Umbilical cord (tissue), 2 donors: ENCODE results near the gene CEP70. TPM values are rescaled to one million over a fixed set of nuclear protein-coding genes. Genes with fewer than 3 reads are reported as not detected.
"Not testable (repeated sequence)": the region's sequence is repeated elsewhere in the genome, so short reads cannot be mapped to it uniquely, and the experiment has no call there.

Experiments used
- DNase-seq: peaks from one replicate; pipeline ENCODE4 v3.0.0-alpha.2; 2015; ENCODE audit warnings: low spot score
- total RNA-seq: library from RNA; depleted of rRNA; stranded (reverse); fragments of >200 nt; gene quantifications from one replicate; pipeline ENCODE4 v1.2.3, GENCODE V29; 2014; ENCODE audit warnings: low replicate concordance; ENCODE audit not compliant: insufficient read depth

Gene CEP70
- total RNA-seq, 1 donor from 2014 or later = 59.2 TPM

DNA sequence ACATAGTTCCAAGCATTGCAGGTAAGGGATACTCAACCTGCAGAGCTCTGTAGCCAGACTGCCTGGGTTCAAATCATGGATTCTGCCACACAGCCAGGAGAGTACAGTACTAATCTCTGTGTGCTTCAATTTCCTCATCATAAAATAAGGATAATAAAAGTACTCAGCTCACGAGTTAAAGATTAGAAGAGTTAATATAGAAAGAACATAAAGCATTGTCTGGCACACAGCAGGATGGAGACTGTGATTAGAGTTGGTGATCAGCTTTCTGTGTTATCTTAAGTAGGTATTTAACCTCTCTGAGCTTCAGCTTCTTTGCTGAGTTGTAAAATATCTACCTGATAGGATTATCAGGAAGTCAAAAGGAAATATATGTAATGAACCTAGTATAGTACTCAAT lies 2.7 kb downstream of the CEP70 start:
- no peak for DNase-seq

DNA sequence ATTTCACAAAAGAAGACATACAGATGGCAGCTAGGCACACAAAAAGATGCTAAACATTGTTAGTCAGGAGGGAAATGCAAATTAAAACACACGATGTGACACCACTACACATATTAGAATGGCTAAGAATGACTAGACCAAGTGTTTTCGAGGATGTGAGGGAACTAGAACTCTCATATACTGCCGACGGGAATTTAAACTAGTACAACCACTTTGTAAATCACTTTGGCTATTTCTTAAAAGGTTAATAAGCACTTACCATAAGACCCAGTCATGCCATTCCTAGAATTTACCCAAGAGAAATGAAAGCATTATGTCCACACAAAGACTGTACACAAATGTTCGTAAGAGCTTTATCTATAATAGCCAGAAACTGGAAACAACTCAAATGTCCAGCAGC lies 5.6 kb downstream of the CEP70 start:
- DNase-seq = no peak

DNA sequence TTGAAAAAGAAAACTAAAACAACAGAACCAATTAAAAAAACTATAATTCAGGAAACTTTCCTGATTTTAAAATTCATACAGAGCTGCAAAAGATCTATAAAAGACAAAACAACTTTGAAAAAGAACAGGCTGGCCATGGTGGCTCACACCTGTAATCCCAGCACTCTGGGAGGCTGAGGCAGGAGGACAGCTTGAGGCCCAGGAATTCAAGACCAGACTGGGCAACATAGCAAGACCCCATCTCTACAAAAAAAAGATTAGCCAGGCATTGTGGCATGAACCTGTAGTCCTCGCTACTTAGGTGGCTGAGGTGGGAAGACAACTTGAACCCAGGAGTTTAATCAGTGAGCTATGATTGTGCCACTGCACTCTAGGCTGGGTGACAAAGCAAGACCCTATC lies 6.7 kb downstream of the CEP70 start:
- DNase-seq = no peak

DNA sequence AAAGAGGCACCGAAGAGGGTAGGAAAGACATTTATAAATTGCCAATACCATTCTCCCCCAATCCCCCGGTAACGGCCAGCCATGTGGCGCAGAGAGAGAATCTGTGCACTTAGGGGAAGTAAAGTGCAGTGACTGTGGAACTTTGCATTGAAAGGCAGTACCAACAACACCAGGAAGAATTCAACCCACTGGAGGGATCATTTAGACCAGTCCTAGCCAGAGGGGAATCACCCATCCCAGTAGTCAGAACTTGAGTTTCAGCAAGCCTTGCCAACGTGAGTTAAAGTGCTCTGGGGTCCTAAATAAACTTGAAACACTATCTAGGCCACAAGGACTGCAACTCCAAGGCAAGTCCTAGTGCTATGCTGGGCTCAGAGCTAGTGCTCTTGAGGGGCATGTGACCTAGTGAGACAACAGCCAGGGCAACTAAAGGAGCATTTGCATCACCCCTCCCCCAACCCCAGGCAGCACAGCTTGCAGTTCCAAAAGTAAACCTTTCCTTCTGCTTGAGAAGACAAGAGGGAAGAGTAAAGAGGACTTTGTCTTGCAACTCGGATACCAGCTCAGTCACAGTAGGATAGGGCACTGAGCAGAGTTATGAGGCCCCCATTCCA lies 15.0 kb downstream of the CEP70 start:
- DNase-seq = no peak

DNA sequence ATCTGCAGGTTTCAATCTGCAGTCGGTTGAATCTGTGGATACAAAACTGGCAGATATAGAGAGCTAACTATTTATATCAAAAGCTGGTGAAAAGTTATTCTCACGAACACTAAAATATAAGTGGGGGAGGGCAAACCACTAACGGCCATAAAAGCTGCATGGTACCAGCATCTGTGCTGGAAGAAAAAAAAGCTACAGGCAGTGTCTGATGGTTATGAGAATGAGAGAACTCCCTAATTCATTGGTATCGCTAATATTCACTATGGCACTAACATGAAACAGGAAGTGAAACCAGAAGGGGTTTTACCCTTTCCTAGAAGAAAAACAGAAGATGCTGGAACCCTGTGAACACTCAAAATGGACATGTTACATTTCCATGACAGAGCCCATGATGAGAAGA lies 15.9 kb downstream of the CEP70 start:
- DNase-seq = no peak

DNA sequence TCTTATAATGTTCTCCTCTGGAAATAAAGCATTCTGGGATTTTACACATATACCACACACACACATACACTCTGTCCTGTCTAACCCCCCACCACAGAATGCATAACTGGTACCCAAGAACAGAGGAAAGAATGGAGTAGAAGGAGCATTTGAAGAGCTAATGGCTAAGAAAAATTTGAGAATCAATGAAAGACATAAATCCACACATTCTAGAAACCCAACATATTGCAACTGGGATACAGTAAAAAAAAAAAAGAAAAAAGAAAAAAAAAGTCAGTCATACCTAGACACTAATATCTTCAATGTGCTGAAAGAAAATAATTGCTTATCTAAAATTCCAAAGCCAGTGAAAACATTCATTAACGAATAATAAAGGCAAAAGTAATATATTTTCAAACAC lies 20.9 kb downstream of the CEP70 start:
- DNase-seq = no peak

DNA sequence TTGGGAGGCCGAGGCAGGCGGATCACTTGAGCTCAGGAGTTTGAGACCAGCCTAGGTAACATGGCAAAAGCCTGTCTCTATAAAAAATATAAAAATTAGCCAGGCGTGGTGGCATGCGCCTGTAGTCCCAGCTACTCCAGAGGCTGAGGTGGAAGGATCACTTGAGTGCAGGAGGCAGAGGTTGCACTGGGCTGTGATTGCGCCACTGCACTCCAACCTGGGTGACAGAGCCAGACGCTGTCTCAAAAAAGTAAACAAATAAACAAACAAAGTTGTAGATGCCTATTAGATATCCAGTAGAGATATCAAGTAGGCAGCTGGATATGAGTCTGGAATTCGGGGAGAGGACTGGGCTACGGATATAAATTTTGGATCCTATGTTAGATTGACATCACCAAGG lies 24.4 kb downstream of the CEP70 start:
- not testable (repeated sequence) for DNase-seq

DNA sequence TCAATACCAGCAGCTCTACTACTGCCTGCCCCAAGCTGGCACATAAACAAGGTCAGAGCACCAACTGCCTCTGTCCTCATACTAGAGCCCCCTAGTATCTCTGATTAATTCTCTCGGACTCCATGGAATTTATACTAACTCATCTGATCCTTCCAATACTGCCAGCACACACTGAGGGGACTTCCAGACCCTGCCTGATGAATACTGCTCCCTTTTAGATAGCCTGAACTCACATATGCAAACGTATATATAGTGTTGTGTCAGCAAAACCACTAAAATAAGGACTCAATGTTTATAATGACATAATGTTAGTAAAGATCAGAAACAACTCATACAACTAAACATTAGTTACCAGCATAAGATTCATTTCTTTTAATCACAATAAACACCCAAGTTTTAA lies 25.0 kb downstream of the CEP70 start:
- DNase-seq = no peak

DNA sequence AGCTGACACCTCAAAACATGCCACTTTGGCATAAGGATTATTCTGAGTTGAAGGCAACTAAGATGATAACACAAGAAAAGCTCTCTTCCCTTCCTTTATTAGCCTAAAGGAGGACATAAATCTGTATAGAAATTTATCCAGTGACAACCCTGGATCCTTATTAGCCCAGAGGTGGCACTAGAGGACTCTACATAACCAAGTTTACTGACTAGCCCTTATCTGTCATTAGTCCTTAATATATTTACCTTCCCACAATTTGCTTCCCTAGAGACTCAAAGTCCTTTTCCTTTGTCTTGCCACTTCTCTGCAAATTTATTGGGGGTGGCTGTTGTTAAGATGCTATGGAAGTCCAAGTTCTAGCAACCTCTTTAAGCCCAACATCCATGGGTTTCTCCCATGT lies 26.7 kb downstream of the CEP70 start:
- no peak for DNase-seq

DNA sequence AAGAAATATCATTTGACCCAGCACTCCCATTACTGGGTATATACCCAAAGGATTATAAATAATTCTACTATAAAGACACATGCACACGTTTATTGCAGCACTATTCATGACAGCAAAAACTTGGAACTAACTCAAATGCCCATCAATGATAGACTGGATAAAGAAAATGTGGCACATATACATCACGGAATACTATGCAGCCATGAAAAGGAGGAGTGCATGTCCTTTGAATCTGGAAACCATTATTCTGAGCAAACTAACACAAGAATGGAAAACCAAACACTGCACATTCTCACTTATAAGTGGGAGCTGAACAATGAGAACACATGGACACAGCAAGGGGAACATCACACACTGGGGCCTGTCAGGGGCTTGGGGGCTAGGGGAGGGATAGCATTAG lies 27.8 kb downstream of the CEP70 start:
- DNase-seq = not testable (repeated sequence)

DNA sequence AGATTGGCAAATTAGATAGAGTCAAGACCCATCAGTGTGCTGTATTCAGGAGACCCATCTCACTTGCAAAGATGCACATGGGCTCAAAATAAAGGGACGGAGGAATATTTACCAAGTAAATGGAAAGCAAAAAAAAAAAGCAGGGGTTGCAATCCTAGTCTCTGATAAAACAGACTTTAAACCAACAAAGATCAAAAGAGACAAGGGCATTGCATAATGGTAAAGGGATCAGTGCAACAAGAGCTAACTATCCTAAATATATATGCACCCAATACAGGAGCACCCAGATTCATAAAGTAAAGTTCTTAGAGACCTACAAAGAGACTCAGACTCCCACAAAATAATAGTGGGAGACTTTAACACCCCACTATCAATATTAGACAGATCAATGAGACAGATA lies 31.2 kb downstream of the CEP70 start:
- DNase-seq = not testable (repeated sequence)

DNA sequence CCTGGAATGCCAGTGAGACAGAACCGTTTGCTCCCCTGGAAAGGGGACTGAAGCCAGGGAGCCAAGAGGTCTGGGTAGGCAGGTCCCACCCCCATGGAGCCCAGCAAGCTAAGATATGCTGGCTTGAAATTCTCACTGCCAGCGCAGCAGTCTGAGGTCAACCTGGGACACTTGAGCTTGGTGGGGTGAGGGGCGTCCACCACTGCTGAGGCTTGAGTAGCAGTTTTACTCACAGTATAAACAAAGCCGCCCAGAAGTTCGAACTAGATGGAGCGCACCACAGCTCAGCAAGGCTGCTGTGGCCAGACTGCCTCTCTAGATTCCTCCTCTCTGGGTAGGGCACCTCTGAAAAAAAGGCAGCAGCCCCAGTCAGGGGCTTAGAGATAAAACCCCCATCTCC lies 33.6 kb downstream of the CEP70 start:
- no peak for DNase-seq

DNA sequence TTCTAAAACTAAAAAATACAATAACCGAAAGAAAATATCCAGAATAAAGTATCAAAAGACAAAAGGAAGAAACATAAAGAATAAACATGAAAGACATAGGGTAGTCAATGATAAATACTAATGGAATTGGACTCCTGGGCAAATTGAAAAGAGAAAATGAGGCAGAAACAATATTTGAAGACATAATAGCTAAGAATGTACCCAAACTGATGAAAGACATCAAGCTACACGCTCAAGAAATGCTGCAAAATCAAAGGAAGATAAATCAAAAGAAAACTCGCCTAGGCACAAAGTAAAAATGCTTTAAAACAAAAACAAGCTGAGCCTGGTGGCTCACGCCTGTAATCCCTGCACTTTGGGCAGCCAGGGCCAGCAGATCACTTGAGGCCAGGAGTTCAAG lies 34.9 kb downstream of the CEP70 start:
- no peak for DNase-seq

DNA sequence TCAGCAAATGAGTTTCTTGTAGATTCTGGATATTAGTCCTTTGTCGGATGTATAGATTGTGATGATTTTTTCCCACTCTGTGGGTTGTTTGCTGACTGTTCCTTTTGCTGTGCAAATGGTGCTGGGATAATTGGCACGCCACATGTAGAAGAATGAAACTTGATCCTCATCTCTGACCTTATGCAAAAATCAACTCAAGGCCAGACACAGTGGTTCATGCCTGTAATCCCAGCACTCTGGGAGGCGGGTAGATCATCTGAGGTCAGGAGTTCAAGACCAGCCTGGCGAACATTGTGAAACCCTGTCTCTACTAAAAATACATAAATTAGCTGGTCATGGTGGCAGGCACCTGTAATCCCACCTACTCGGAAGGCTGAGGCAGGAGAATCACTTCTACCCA lies 39.3 kb downstream of the CEP70 start:
- not testable (repeated sequence) for DNase-seq

DNA sequence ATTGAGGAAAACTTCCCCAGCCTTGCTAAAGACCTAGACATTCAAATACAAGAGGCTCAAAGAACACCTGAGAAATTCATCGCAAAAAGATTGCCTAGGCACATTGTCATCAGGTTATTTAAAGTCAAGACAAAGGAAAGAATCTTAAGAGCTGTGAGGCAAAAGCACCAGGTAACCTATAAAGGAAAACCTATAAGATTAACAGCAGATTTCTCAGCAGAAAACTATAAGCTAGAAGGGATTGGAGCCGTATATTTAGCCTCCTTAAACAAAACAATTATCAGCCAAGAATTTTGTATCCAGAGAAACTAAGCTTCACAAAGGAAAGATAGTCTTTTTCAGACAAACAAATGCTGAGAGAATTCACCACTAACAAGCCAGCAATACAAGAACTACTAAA lies 43.1 kb downstream of the CEP70 start:
- not testable (repeated sequence) for DNase-seq

DNA sequence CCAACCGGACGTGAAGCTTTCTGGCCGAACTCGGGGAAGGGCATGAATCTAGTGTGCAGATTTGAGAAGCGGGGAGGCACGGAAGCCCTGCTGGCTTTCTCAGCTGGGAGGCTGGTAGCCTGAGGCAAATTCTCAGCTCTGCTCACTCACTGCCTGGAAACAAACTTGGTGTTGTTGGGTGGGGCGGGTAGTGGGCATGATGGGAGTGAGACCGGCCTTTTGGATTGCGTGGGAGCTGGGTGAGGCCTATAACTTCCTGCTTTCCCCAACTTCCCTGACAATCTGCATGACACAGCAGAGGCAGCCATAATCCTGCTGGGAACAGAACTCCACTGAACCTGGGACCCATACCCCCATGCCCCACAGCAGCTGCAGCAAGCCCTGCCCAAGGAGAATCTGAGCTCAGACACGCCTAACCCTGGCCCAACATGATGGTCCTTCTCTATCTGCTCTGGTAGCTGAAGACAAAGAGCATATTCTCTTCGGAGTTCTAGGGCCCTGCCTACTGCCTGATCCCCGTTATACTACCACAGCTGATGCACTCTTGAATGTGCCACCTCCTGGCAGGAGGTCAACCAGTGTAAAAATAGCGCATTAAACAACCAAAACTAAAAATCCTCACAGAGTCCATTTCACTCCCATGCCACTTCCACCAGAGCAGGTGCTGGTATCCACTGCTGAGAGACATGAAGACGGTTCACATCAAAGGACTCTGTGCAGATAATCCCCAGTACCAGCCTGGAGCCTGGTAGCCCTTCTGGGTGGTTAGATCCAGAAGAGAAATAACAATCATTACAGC lies 44.7 kb downstream of the CEP70 start:
- no peak for DNase-seq

DNA sequence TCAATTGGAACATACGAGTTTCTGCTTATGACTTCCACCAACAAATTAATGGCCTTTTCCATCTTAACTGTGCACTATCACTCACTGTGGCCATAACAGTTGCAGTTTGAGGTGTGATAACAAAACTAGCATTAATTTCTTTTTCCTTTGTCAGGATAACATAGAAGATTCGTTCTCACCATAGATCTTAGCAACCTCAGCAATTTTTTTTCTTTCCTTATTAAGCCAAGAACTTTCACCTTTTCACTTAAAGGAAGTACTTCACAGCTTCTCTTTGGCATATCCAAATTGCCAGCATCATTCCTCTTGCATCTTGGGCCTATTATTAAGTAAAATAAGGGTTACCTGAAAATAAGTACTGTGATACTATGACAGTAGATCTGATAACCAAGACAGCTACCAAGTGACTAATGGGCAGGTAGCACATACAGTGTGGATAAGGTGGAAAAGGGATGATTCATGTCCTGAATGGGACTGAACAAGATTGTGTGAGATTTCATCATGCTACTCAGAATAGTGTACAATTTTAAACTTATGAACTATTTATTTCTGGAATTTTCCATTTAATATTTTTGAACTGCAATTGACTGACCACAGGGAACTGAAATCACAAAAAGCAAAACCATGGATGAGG lies 46.6 kb downstream of the CEP70 start:
- DNase-seq = no peak

DNA sequence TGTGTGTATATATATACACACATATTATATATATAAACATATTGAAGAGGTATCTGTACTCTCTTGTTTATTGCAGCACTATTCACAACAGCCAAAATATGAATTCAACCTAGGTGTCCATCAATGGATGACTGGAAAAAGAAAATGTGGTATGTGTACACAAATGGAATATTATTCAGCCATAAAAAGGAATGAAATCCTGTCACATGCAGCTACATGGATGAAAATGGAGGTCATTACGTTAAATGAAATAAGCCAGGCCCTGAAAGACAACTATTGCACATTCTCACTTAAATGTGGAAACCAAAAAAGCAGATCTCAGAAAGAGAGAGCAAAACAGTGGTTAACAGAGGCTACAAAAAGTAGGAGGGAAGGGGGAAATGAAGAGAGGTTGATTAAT lies 49.5 kb downstream of the CEP70 start:
- no peak for DNase-seq

DNA sequence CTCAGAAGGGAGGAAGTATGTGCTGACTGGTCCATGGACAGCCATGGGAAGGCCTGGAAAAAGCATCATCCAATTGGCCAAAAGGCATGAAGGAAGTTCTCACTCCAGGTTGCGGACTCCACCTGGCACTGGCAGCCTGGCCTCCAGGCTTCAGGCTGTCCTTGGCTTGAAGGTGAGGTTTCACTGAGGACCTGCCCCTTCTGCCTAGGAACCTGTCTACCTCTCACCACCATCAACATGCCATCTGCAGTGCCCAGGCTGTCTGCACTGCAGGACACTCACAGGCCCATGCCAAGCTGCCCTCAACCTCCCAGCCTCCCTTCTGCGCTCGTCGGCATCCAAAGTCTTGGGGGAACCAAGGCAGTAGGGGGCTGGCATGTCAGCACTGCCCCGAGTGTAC lies 51.1 kb downstream of the CEP70 start:
- no peak for DNase-seq

DNA sequence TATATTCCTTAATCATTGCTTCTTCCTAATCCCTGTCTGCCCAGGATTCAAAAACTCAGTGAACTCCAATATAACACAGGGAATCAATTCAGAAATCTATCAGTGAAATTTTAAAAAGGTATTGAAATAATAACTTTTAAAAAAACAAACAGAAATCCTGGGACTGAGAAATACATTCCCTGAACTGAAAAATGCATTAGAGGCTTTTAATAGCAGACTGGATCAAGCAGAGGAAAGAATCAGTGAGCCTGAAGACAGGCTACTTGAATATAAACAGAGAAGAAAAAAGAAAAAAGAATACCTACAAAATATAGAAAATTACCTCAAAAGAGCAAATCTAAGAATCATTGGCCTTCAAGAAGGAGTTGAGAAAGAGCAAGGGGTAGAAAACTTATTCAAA lies 54.7 kb downstream of the CEP70 start:
- no peak for DNase-seq

DNA sequence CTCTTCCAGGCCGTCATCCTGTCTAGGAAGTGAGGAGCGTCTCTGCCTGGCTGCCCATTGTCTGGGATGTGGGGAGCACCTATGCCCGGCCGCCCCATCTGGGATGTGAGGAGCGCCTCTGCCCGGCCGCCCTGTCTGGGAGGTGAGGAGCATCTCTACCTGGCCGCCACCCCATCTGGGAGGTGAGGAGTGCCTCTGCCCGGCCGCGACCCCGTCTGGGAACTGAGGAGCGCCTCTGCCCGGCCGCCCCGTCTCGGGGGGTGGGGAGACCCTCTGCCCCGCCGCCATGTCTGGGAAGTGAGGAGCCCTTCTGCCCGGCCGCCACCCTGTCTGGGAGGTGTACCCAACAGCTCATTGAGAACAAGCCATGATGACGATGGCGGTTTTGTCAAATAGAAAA lies 72.6 kb downstream of the CEP70 start:
- DNase-seq = not testable (repeated sequence)

DNA sequence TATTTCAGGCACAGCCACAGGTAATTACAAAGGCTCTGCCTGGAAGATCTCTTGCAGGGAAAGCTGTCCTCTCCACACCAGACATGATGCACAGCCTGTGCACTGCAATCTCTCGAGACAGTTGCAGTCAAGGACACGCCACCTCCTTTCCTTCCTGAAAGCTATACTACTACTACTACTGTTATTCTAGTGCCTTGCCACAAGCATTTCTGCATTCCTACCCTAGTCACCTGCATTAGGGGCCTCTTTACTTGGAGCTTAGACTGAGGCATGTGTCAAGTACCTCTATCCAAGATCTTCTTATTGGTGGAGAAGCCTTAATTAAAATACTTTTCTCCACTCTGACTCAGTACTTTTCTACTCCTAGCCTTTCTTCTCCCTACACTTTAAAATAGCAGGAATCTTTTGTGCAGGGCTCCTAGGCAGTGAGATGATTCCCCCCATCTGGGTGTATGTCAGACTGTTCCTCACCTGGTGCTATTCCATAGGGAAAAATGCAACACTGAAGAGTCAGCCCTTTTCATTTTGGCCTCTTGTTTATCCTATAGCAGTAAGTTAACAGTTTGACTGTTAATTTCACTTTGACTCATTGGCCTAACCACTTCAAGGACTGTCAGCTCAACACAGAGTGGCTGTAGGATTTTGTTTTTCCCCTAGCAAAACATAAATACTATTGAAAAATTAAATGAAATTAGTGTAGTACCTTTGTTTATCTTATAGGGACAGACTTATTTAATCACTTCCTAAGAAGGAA lies 80.8 kb downstream of the CEP70 start:
- DNase-seq = no peak
